Measurements from ENCODE around the gene COPS7A.

The COPS7A gene

GRCh38 chr12:6771091-6771495 is 47.2 kb downstream of the COPS7A start:
- DNase-seq, result no peak

GRCh38 chr12:6771509-6772330 is 47.9 kb downstream of the COPS7A start:
- no peak for DNase-seq

GRCh38 chr12:6772331-6772695 is 48.5 kb downstream of the COPS7A start, which contains the start of gene LAG3:
Gene LAG3 (plus strand): TSS chr12:6772520. CDS start chr12:6772853, 333 bp downstream.
- DNase-seq, result no peak

- no peak for DNase-seq
Observed at GRCh38 chr12:6772726-6773589, 49.1 kb downstream of the COPS7A start.

GRCh38 chr12:6773590-6774351 is 49.9 kb downstream of the COPS7A start:
- DNase-seq, result no peak

- DNase-seq, result no peak
Observed at GRCh38 chr12:6774499-6775062, 50.7 kb downstream of the COPS7A start.

GRCh38 chr12:6775185-6776174 is 51.6 kb downstream of the COPS7A start:
- DNase-seq, result no peak

GRCh38 chr12:6777386-6777785 is 53.5 kb downstream of the COPS7A start:
- no peak for DNase-seq

- DNase-seq, result no peak
Observed at GRCh38 chr12:6778217-6778573, 54.3 kb downstream of the COPS7A start.

GRCh38 chr12:6778574-6779550 is 55.0 kb downstream of the COPS7A start:
- peak; percentile 88 for DNase-seq

GRCh38 chr12:6779708-6780432 is 56.0 kb downstream of the COPS7A start:
- no peak for DNase-seq

GRCh38 chr12:6780573-6780972 is 56.7 kb downstream of the COPS7A start:
- no peak for DNase-seq

All from NCI-H1694 treated with DMSO at 0.1 percent for 48 hours (cell line).